Measurements from ENCODE around the gene REXO4.
A peak's percentile ranks its signal among the peaks of the same experiment; 100 is the strongest.

The REXO4 gene

DNA sequence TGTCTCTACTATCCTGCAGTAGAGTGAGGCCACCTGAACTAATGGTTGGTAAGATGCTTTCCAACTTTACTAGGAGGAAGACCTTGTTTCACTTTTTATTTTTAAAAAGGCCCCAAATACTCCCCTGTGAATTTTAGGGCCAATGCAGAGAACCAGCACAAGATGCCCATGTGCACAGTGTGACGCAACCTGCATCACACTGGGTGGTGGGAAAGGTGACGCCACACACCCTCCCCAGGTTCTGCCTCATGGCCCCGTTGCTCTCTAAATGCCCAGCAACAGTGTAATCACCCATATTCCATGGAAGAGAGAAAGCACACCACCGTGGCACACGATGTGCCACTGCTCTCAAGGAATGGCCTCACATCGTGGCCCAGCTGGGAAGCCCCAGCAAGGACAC lies 48.4 kb downstream of the REXO4 start:
- DNase-seq (ENCODE audit: low read depth), result no peak

DNA sequence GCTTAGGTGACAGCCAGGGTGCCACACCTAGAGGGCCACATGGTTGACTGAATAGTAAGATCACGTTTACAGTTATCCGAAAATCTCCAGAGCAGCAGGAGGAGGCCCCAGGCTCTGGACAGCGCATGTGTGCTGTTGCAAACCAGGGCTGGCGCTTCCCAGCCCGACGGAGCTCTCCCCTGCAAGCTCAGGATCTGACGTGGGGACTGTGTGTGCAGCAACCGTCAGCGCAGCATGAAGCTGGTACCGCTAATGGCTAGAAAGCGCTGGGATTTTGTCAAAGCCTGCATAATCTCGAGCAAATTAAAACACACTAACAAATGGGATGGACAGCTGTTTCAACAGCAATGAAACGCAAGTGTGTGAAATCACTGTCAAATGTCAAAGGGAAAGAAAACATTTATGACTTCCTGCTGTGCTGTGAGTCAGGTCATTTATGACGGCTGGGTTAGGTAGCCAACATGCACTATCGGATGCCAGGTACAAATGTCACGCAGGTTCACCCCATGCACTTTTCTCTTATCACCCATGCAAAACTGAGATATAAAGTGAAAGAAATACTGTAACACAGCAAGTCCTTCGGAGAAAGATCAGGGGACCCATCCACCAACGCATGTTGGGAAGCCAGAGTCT lies 49.4 kb downstream of the REXO4 start:
- no peak for DNase-seq (ENCODE audit: low read depth)

DNA sequence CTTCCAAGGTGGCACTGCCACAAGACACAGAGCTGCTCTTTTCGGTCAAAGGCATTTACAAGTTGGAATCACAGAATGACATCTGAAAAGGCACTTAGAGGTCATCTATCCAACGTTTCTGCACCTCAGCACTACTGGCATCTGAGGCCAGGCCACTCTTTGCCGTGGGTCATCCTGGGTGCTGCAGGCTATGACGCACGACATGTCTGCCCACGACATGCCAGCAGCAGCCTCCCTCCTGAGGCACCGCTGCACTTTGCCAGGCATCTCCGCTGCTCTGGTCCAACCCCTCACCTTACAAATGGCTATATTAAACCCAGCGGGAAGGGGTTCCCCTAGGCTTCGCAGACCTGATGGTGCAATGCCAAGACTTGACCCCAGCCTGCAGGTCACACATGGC lies 50.0 kb downstream of the REXO4 start:
- DNase-seq (ENCODE audit: low read depth), result no peak

DNA sequence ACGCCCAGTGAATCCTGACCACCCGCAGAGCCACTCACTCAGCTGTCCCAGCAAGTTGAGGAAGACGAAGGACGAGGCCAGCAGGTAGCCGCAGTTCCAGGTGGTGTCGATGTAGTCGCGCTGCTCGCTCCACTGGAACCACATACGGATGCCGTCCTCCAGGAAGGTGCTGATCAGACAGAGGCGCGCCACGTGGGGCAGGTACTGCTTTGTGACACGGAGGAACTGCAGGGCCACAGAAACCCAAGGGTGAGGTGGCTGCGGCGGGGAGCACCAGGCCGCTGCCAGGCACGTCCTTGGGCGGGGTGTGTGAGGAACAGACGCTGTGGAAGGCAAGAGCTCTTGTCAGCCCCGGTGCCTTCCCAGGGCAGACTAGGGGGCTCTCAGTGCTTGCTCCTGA lies 50.6 kb downstream of the REXO4 start:
- no peak for DNase-seq (ENCODE audit: low read depth)

DNA sequence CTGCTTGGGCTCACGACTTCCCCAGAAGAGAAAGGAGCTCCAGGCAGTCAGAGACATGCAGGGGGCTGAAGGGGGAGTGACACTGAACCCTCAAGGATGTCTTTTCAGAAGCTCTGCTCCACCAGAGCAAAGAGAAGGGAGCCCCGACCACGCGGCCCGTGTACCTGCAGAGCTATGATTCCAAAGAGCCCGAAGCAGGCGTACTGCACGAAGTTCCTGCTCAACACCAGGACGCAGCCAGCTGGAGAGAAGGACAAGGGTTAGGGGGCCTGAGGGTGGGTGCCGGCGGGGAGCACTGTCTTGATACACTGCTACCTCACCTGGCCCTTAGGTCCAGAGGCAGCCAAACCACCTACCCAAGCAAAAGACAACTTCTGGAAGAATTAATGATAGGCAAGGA lies 51.4 kb downstream of the REXO4 start:
- DNase-seq (ENCODE audit: low read depth), result no peak

DNA sequence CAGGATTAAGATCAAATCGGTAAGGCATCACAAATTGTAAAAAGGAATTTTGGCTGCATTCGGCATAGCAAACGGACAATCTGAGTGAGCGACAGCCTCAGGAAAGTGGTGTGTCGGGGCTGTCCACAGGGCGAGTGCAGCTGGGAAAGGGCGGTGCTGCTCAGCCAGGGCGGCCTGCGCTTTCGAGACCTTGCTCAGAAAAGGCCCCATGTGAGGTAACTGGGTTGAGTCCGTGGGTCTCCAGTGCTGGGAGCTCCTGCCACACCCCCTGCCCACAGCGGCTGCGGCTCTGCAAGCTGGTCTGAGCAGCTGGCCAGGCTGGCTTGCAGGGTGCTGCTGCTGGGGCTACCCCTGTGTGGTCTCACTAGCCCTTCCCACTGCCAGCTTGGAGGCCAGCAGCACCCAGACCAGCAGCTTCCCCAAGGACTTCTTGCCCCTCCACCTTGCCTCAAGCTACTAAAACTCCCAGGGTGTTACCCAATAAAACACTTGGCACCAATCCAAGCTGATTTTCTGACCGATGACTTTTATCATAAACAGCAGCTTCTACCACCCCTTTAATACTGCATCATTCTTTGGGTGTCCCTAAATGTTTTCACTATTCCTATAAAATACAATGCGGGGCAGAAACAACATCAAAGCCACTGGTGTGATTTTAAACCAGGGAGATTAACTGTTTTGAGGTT lies 55.3 kb downstream of the REXO4 start:
- DNase-seq (ENCODE audit: low read depth), result peak; percentile 18

DNA sequence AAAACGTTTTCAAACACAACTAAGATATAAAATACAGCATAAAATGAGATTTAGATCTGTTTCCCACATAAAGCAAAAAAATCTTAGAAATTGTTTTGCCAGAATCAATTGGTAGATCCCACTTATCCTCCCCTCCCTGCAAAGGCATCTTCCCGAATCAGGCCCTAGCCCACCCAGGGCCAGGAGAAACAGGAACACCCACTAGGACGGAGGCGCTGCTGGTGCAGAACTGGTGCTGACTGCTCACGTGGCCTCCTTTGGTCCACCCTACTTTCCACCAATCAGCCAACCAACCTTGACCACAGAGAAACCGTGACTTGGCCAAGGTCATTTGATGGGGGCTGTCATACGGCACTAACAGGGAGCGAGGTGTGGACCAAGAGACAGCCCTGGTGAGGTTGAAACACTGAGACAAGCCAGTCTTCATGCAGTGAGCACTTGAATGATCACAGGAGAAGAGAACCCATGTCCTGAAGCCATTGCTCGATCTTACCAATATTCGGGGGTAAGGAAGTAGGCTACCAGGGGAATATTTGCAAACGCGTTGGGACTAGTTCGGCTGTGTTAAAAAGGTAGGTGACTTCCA lies 56.2 kb downstream of the REXO4 start:
- no peak for DNase-seq (ENCODE audit: low read depth)

DNA sequence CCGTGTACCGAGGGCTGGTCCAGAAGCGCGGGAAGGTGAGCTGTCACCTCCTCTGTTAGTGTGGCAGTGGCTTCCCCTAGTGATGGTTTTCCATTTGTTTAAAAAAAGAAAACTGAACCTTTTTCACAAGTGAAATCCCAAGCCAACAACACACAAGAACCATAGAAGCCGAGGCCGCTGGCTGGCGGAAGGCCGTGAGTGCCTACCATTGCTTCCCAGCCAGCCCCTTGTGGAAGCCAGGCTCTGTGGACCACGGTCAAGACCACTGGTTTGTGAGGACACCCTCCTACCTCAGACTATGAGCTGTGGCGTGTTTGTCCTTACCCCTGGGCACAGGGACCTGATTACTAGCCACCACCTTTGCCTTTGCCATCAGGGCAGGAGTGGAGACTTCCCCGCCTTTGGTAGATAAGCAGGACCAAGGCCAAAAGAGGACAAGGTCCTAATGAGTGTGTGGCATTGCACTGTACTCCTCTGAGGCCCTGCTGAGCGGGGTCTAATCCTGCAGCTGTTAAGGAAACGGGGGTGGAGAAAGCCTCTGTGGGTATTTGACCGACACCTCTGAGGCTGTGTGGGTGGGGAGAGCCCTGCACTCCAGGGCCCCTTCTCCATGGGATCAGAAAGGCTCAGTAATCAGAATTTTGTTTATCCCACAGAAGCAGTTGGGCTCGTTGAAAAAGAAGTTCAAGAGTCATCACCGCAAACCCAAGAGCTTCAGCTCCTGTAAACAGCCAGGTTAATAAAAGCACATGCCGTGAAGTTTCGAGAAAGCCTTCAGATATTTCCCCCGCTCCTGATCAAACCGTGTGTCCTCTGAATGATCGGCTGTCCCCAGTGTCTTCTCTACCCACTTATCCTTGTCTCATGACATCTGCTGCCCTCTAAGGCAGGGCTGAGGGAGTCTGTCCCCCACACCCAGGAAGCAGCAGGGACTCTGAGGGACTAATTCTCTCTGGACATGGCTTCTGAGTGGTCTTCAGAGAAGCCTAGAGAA lies 57.1 kb downstream of the REXO4 start:
- DNase-seq (ENCODE audit: low read depth), result no peak

DNA sequence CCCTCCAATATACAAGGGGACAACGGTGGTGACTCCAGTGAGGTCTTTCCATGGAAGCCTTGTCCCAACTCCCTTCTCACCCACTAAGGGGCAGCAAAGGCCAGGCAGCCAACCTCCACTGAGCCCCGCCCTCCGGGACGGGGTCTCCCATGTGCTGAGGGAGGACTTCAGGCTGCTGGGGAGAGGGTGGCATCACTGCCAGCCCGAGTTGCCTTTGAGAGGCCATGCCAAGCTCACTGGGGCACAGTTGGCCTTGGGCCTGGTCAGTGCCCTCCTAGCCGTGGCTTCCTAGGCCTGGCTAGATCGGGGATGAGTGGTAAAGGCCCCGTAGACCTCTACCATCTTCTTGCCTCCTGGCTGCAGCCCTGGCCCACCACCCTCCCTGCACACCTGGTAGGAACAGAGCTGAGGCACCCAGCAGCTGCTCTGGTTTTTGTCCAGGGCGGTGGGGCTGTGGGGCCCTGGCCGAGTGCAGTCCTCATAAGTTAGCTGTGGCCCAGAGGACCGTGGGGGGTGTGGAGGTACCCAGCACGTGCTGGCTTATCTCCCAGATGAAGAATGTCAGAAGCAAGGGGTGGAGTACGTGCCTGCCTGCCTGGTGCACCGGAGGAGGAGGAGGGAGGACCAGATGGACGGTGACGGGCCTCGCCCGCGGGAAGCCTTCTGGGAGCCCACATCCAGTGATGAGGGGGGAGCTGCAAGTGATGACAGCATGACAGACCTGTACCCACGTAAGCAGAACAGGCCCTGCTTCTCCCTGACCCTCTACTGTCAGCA lies 58.2 kb downstream of the REXO4 start:
- peak; percentile 30 for DNase-seq (ENCODE audit: low read depth)

DNA sequence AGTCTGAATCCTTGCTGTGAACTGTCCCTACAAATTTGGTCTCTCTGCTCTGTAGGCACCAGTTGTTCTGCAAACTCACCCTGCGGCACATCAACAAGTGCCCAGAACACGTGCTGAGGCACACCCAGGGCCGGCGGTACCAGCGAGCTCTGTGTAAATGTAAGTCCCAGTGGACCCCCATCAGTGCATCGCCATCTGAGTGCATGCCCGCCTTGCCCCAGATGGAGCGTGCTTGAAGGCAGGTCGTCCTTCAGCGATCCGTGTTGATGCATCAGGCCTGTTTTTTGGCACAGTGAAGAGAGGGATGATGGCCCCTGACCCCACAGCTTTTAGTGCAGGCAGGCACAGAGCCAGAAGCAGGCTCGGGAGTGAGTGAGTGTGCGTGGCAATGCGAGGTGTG lies 60.2 kb downstream of the REXO4 start:
- no peak for DNase-seq (ENCODE audit: low read depth)

DNA sequence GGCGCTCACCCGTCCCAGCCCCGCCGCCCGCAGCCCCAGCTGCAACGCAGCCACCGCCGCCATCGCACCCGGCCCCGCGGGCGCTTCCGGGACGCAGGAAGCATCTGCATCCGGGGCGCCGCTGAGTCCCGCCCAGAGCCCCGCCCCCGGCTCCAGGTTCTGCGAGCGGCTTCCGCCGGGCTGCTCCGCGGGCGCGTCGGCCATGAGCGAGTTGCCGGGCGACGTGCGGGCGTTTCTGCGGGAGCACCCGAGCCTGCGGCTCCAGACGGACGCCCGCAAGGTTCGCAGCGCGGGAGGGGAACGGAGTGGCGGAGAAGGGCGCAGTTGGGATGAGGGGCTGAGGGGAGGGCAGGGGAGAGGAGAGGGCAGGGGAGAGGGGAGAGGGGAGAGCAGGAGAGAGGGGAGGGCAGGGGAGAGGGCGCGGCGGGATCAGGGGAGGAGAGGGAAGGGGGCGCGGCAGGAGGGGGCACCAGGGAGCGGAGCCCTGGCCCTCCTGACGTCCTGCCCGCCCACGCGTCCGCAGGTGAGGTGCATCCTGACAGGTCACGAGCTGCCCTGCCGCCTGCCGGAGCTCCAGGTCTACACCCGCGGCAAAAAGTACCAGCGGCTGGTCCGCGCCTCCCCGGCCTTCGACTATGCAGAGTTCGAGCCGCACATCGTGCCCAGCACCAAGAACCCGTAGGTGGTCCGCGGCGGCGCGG lies 61.3 kb downstream of the REXO4 start, which contains the start of the genes SURF1 and SURF2:
Gene SURF1, minus strand, starts transcription at position 97 of the 701 bp plus-strand sequence. Its CDS starts 34 bp downstream, at position 63.
Gene SURF2, plus strand, starts transcription at position 160 of the 701 bp plus-strand sequence. Its CDS starts 43 bp downstream, at position 203.
- DNase-seq (ENCODE audit: low read depth), result peak; percentile 82
